Neural progenitor cell (in vitro differentiated cells): ENCODE data around the gene FRMD5.

ENCODE experiments used
- EZH2 ChIP-seq: fragments of 200-600 bp; sonication (generic); IDR thresholded peaks from 2 replicates; pipeline ENCODE4 v1.6.1; 2017; ENCODE audit warnings: antibody characterized with exemption, mild to moderate bottlenecking, moderate library complexity
- TF ChIP-seq, protein P1 (sequence below): fragments of 200-600 bp; sonication (generic); IDR thresholded peaks from 2 replicates; pipeline ENCODE4 v1.5.1; 2017; ENCODE audit warnings: antibody characterized with exemption, mild to moderate bottlenecking

DNA sequence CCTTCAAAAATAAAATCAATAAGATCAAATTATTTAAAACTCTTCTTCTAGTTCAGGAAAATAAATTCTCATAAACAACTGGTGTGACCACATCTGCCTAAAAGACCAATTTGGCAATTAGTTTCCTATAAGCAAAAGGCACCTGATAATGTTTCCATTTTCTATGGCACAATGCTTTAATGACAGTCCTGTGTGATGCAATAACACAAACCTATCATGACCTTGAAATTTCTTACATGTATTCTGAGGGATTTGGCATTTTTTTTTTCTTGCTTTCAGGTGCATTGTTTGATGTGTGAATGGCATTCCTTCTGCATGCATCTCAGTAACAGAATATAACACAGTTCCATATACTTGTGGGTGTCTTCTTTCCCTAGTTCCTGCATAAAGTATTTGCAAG, 32.5 kb upstream of the FRMD5 start:
- TF ChIP-seq, protein P1, sequence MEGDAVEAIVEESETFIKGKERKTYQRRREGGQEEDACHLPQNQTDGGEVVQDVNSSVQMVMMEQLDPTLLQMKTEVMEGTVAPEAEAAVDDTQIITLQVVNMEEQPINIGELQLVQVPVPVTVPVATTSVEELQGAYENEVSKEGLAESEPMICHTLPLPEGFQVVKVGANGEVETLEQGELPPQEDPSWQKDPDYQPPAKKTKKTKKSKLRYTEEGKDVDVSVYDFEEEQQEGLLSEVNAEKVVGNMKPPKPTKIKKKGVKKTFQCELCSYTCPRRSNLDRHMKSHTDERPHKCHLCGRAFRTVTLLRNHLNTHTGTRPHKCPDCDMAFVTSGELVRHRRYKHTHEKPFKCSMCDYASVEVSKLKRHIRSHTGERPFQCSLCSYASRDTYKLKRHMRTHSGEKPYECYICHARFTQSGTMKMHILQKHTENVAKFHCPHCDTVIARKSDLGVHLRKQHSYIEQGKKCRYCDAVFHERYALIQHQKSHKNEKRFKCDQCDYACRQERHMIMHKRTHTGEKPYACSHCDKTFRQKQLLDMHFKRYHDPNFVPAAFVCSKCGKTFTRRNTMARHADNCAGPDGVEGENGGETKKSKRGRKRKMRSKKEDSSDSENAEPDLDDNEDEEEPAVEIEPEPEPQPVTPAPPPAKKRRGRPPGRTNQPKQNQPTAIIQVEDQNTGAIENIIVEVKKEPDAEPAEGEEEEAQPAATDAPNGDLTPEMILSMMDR, result no peak
- no peak for TF ChIP-seq EZH2
